ENCODE results near the gene DDN.

GRCh38 chr12:49034286-49034622 lies 35.1 kb upstream of the DDN start:
- no peak for TF ChIP-seq ZNF274 (IDR thresholded peaks at IDR 0.05; ENCODE audit: low read depth, low read length)
- TF ChIP-seq YY1 (IDR thresholded peaks at IDR 0.05; ENCODE audit: insufficient read depth, insufficient read length) = no peak
- no peak for TF ChIP-seq SUZ12 (IDR thresholded peaks at IDR 0.05; ENCODE audit: extremely low read depth, insufficient read depth, insufficient read length)

Data from NT2/D1 (cell line).